Esophagus squamous epithelium (tissue), 5 donors: Measurements from ENCODE around the gene MAEA. TPM values are rescaled to one million over a fixed set of nuclear protein-coding genes. Genes with fewer than 3 reads are reported as not detected.

ENCODE experiments used
- DNase-seq: peaks from one replicate; lab custom pipeline; 2025; lab: John Stamatoyannopoulos, UW
- H3K27ac ChIP-seq, 4 donors: fragments of 200-600 bp; sonication (generic); one replicate each; pipeline ENCODE4 v1.5.1; 2016 to 2019; ENCODE audit warnings: mild to moderate bottlenecking in 1 of 4
- H3K27me3 ChIP-seq, 4 donors: fragments of 200-600 bp; sonication (generic); 1 replicate in 3 of 4; 2 replicates in 1 of 4; pipeline versions ENCODE4 v1.5.1 to v1.6.0; 2017 to 2021; ENCODE audit warnings: antibody characterized with exemption in 1 of 4
- H3K36me3 ChIP-seq, 3 donors: fragments of 200-600 bp; sonication (generic); one replicate each; pipeline ENCODE4 v1.5.1; 2016 to 2019
- H3K4me1 ChIP-seq, 3 donors: fragments of 200-600 bp; sonication (generic); one replicate each; pipeline ENCODE4 v1.5.1; 2017 to 2019
- H3K4me3 ChIP-seq, 4 donors: fragments of 200-600 bp; sonication (generic); 1 replicate in 3 of 4; 2 replicates in 1 of 4; pipeline ENCODE4 v1.5.1; 2016 to 2019; ENCODE audit warnings: mild to moderate bottlenecking in 2 of 4, moderate library complexity in 1 of 4
- H3K9me3 ChIP-seq, 3 donors: fragments of 200-600 bp; sonication (generic); one replicate each; pipeline ENCODE4 v1.5.1; 2016 to 2019
- POLR2A ChIP-seq, 4 donors: fragments of 450-650 bp; IDR thresholded peaks; one replicate each; pipeline ENCODE4 v1.6.1; 2017; ENCODE audit warnings: antibody characterized with exemption in 4 of 4, mild to moderate bottlenecking in 4 of 4, moderate library complexity in 3 of 4
- WGBS, 2 donors: methylation state at CpG; one replicate each; pipeline ENCODE4 v1.1.5; 2018; 5-methylcytosine and 5-hydroxymethylcytosine counted together
- intact Hi-C: fragments of 100-400 bp; cut with DNase I; formaldehyde crosslinking; loops from one replicate; pipeline ENCODE4 v1.15.0; 2022
- total RNA-seq, 4 donors: library from RNA; depleted of rRNA; stranded (reverse); fragments of >200 nt; gene quantifications; one replicate each; pipeline ENCODE4 v1.1.0, GENCODE V29; 2016
- TF ChIP-seq, protein P1 (sequence below), 6 experiments: fragments of 450-650 bp in 4 of 6; fragments of 200-600 bp in 2 of 6; sonication (generic) in 2 of 6; IDR thresholded peaks; one replicate each; pipeline ENCODE4 v1.5.1; 2016 to 2019; ENCODE audit warnings: antibody characterized with exemption in 6 of 6, mild to moderate bottlenecking in 4 of 6, moderate library complexity in 4 of 6
- donor health status: DM: yes; HTN: yes; CAD: no.

Gene MAEA
- total RNA-seq, 4 donors from 2014 or later = 56.6 to 78.7 (median 67.5) TPM

DNA sequence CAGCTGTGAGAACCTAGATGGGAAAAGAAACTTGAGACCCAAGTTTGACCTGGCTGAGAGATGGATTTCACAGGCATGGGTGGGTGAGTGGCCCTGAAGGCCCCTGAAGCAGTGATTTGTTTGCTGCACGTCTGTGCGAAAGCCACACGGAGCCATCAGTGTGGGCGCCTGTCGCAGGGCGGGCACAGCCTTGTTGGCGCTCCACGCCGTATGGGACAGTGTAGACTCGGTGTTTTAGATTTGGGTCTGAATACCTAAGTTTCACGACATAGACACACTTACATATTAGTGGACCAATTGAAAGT is 35.4 kb downstream of the MAEA start:
- no peak for DNase-seq
- Histone ChIP-seq H3K4me3 (no peak overlapping the region), H3K27ac (no peak overlapping the region), H3K27me3 (no peaks in the 10 kb centered on the region), H3K9me3 (no peaks in the 10 kb centered on the region), H3K4me1 (peaks cover 0 to 16% (median 5%) of the 10 kb centered on the region in 3 donors), H3K36me3 (peaks cover 20 to 99% (median 24%) of the 10 kb centered on the region in 3 donors)
- 91 to 96% methylated on average over 11 of the region's 11 CpGs for WGBS, 2 donors
- intact Hi-C loops = no loop called here
- TF ChIP-seq POLR2A (IDR thresholded peaks at IDR 0.05) = no peak
- TF ChIP-seq, protein P1, sequence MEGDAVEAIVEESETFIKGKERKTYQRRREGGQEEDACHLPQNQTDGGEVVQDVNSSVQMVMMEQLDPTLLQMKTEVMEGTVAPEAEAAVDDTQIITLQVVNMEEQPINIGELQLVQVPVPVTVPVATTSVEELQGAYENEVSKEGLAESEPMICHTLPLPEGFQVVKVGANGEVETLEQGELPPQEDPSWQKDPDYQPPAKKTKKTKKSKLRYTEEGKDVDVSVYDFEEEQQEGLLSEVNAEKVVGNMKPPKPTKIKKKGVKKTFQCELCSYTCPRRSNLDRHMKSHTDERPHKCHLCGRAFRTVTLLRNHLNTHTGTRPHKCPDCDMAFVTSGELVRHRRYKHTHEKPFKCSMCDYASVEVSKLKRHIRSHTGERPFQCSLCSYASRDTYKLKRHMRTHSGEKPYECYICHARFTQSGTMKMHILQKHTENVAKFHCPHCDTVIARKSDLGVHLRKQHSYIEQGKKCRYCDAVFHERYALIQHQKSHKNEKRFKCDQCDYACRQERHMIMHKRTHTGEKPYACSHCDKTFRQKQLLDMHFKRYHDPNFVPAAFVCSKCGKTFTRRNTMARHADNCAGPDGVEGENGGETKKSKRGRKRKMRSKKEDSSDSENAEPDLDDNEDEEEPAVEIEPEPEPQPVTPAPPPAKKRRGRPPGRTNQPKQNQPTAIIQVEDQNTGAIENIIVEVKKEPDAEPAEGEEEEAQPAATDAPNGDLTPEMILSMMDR (IDR thresholded peaks at IDR 0.05) = no peak

DNA sequence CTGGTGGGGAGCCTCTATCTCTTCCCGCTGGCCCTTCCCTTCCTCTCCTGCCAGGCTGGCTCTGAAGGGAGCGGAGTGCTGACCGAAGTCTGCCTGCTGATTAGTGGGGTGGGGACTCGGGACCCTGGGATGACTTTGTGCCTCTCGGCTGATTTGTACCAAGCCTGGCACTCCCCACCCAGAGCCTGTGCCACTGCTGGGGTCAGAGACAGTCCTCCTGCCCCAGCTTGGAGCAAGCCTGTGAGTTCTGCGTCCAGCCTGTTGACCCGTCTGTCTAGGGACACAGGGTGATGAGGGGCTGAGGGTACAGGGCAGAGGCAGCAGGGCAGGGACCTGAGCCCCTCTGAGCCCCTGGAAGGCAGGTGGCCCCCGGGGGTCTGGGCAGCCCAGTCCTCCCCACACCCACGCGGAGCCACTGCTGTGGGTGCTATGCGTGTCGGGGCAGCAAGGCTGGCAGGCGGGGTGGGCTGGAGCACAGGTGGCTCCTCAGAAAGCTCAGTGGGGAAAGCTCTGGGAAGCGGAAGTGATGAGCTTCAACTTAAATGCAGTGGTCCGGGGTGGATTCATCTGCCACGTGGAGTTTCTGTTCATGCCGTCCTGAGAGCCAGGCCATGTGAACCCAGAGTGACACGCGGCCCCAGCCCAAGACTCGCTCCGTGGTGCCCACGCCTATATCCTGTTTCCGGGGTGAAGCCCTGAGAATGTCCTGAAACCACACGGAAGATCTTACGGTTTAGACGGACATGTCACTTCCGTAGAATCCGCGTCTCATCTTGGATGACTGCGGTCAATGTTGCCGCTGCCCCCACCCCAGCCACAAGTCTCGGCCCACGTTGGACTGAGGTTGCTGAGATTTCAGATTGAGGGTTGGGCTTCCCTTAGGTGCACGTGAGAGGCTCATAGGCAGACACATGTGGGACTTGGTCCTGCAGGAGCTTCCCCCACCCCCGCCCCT is 36.3 kb downstream of the MAEA start:
- 85 to 93% methylated on average over 16 to 18 of the region's 35 CpGs for WGBS, 2 donors
- no peaks in the 10 kb centered on the region for H3K27me3 ChIP-seq
- H3K9me3 ChIP-seq = no peaks in the 10 kb centered on the region
- DNase-seq = no peak
- intact Hi-C loops = no loop called here
- peaks cover 20 to 98% (median 24%) of the 10 kb centered on the region in 3 donors for H3K36me3 ChIP-seq
- no peak overlapping the region for H3K27ac ChIP-seq
- TF ChIP-seq, protein P1 (IDR thresholded peaks at IDR 0.05) = no peak
- no peak for TF ChIP-seq POLR2A (IDR thresholded peaks at IDR 0.05)
- H3K4me3 ChIP-seq = no peak overlapping the region
- H3K4me1 ChIP-seq = peaks cover 0 to 19% (median 6%) of the 10 kb centered on the region in 3 donors

DNA sequence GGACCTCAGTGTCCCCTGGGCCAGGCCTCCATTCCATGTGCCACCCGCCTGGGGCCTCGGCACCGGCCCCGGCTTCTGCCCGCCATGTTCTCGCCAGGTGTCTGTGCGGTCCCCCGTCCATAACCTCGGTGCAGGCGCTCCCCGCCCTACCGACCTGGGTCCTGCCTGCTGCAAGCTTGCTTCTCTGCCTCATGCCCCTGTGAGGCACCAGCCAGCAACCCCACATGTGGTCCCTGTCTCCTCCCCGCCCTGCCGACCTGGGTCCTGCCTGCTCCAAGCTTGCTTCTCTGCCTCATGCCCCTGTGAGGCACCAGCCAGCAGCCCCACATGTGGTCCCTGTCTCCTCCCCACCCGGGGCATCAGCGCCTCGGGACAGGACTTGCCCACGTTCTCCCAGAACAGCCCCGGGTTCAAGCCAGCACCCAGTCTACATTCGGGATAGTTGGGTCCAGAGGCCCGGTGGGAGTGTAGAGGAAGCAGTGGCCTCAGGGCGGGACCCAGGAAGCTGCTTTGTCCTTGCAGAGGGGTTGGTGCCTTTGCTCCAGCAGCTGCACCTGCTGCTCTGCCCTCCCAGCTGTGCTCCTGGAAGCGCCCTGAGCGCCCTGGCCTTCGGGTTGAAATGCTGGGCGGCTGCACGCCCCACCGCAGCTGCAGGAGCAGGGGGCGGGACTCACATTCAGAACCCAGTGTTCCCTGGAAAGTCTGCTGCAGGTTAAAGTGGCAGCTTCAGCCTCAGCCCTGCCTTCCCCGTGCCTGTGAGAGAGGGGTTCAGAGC is 37.2 kb downstream of the MAEA start:
- H3K4me3 ChIP-seq = no peak overlapping the region
- WGBS, 2 donors = 88 to 98% methylated on average over 15 to 16 of the region's 30 CpGs
- H3K27me3 ChIP-seq = no peaks in the 10 kb centered on the region
- TF ChIP-seq POLR2A (IDR thresholded peaks at IDR 0.05) = no peak
- TF ChIP-seq, protein P1 (IDR thresholded peaks at IDR 0.05) = no peak
- H3K36me3 ChIP-seq = peaks cover 20 to 98% (median 24%) of the 10 kb centered on the region in 3 donors
- H3K9me3 ChIP-seq = no peaks in the 10 kb centered on the region
- H3K27ac ChIP-seq = no peak overlapping the region
- intact Hi-C loops = no loop called here
- DNase-seq = no peak
- peaks cover 0 to 29% (median 14%) of the 10 kb centered on the region in 3 donors for H3K4me1 ChIP-seq

DNA sequence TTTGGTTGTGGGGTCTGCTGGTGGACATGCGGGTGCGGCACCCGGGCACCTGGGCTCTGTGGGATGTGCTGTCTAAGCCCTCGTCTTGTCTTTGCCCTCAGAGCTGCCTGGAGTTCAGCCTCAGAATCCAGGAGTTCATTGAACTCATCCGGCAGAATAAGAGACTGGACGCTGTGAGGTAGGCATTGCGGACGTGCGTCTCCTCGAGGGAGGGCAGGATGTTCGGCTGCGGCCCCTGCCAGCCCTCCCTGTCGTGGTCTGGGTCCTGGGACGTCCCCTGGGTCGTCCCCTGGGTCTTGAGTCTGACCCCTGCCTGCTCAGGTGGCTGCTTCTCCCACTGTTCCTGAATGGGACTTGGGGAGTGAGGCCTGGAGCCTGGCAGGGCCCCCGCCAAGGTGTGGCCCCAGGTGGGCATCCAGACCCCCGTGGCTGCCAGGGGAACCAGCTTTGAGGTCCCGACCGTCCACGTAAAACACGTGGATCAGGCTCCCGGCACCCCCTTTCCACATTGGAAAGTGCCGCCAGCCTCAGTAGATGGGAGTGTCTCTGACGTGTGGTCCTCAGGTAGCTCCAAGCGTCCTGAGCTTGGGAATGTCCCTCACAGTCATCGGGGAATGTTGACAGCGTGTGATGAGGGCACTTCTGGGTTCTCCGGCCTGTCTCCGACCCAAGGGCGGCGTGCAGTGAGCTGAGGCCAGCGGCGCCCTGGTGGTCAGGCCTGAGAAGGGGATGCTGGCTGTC is 38.0 kb downstream of the MAEA start:
- Histone ChIP-seq H3K36me3 (peaks cover 13 to 96% (median 24%) of the 10 kb centered on the region in 3 donors), H3K27ac (no peak overlapping the region), H3K4me3 (no peak overlapping the region), H3K9me3 (no peaks in the 10 kb centered on the region), H3K4me1 (peaks cover 0 to 36% (median 19%) of the 10 kb centered on the region in 3 donors), H3K27me3 (no peaks in the 10 kb centered on the region)
- TF ChIP-seq POLR2A (IDR thresholded peaks at IDR 0.05) = no peak
- TF ChIP-seq, protein P1 (IDR thresholded peaks at IDR 0.05) = no peak
- intact Hi-C loops = no loop called here
- 88 to 97% methylated on average over 5 to 10 of the region's 33 CpGs for WGBS, 2 donors
- no peak for DNase-seq
